ENCODE data around the gene SAMD14. TPM values are rescaled to one million over a fixed set of nuclear protein-coding genes. Genes with fewer than 3 reads are reported as not detected.

SAMD14 gene
- total RNA-seq, 6 experiments from 2014 or later = 0.50 to 3.8 (median 0.77) TPM; not detected in 1

DNA sequence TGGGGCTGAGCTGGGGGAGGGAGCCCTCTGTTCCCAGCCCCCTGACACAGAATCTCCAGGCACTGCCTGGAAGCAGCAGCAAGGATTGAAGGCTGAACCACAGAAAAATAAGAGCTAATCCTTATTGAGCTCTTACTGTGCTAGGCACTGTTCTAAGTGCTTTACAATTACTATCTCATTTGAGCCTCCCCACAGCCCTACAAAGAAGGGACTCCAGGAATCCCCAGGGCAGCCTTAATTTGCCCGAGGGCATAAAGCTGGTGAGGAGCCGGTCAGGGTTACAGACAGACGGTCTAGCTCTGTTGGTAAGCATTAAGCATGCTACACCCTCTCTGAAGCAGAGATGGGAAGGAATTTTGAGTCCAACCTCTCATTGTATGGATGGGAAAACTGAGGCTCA lies 7.0 kb downstream of the SAMD14 start:
- H3K27ac ChIP-seq = peak overlapping the region in 1 of 3 donors; percentile 24
- no peak overlapping the region for H3K4me3 ChIP-seq
- H3K9me3 ChIP-seq = no peaks in the 10 kb centered on the region
- intact Hi-C loops (cut with DNase I) = no loop called here
- 60% methylated on average over 3 of the region's 3 CpGs for WGBS (ENCODE audit: insufficient coverage, low coverage, low lambda C conversion rate, missing lambda C conversion rate)
- TF ChIP-seq POLR2A (IDR thresholded peaks at IDR 0.05) = no peak
- no peak for TF ChIP-seq CTCF (IDR thresholded peaks at IDR 0.05)
- no peak for ATAC-seq
- H3K27me3 ChIP-seq = no peaks in the 10 kb centered on the region
- no peaks in the 10 kb centered on the region for H3K4me1 ChIP-seq
- H3K36me3 ChIP-seq = no peaks in the 10 kb centered on the region
- DNase-seq = no peak

DNA sequence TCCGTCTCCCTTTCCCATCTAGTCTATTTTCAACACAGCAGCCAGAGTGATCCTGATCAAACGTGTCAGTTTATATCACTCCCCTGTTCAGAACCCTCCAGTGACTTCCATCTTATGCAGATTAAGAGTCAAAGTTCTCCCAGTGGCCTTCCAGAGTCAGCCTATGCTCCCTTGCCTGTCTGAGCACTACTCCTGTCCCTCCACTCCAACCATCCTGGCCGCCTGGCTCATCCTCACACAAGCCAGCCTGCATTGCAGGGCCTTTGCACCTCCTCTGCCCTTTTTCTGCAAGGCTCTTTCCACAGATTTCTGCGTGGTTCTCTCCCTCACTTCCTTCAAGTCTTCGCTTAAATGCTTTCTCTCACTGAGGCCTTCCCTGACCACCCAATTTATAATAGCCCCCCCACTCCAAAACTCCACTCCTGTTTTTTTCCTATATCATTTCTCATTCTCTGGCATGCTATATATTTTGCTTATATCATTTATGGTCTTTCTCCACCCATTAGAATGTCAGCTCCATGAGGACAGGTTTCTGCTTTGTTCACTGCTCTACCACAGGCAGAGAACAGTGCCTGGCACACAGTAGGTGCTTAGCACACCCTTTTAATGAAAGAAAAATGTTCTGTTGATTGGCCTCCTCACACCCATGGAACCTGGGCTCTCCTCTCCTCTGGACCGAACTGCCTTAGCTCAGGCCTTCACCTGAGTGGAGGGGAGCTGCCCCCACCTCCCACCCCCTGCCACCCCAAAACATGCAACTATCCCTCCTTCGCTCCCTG lies 9.3 kb downstream of the SAMD14 start:
- no peak for ATAC-seq
- 71% methylated on average over 5 of the region's 7 CpGs for WGBS (ENCODE audit: insufficient coverage, low coverage, low lambda C conversion rate, missing lambda C conversion rate)
- DNase-seq = no peak
- no peak overlapping the region for H3K27ac ChIP-seq
- peaks cover 0 to 13% (median 0%) of the 10 kb centered on the region in 4 donors for H3K4me1 ChIP-seq
- no peaks in the 10 kb centered on the region for H3K27me3 ChIP-seq
- H3K4me3 ChIP-seq = no peak overlapping the region
- no peaks in the 10 kb centered on the region for H3K9me3 ChIP-seq
- TF ChIP-seq POLR2A (IDR thresholded peaks at IDR 0.05) = no peak
- no peak for TF ChIP-seq CTCF (IDR thresholded peaks at IDR 0.05)
- intact Hi-C loops (cut with DNase I) = no loop called here
- H3K36me3 ChIP-seq = no peaks in the 10 kb centered on the region

GRCh38 chr17:50118828-50119218 lies 11.1 kb downstream of the SAMD14 start:
- Histone ChIP-seq H3K27ac (no peak overlapping the region), H3K36me3 (no peaks in the 10 kb centered on the region), H3K27me3 (no peaks in the 10 kb centered on the region), H3K9me3 (no peaks in the 10 kb centered on the region), H3K4me3 (no peak overlapping the region), H3K4me1 (peaks cover 0 to 13% (median 0%) of the 10 kb centered on the region in 4 donors)
- intact Hi-C loops (cut with DNase I) = loop anchor here (10.0 kb wide), 1 partner anchor 46 kb away; the partner anchor contains the start of gene SGCA (in 2 of the 2)
- no peak for DNase-seq
- WGBS (ENCODE audit: insufficient coverage, low coverage, low lambda C conversion rate, missing lambda C conversion rate) = 60% methylated on average over 1 of the region's 4 CpGs
- no peak for ATAC-seq
- no peak for TF ChIP-seq POLR2A (IDR thresholded peaks at IDR 0.05)
- TF ChIP-seq CTCF (IDR thresholded peaks at IDR 0.05) = no peak

DNA sequence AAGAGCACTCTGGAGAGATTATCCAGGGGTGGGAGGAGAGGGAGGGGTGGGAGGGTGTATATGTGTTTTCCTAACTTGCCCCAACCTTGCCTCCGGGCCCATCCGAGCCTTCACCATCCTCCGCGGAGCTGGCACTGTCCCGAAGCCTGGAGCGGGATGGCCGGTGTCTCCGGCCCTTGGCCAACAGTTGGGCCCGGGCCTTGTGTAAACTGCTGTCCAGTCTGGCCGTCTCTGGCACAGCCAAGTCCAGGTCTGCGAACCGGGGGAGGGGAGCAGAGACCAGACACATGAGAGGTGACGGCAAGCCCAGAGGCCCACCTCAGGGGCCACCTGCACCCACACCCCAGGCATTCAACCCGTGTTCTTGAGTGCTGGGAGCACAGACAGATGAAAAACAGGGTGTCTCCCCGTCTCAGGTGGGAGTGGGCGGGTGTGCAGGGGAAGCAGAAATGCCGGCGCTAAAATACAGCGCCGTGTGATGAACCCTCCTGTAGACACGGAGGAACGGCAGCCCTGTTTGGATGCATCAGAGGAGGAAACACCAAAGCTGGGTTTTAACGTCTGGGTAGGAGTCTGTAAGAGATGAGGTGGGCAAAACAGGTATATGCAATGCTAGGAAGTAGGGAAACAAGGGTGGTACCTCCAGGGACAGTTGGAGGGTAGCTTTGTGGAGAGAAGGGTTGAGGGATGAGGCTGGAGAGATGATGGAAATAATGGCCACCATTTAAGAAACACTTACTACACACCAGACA lies 11.7 kb downstream of the SAMD14 start:
- peak in 2 of 4 donors; percentile 9 to 20 for ATAC-seq
- 61% methylated on average over 12 of the region's 23 CpGs for WGBS (ENCODE audit: insufficient coverage, low coverage, low lambda C conversion rate, missing lambda C conversion rate)

More for the DNA sequence above, 11.7 kb downstream of the SAMD14 start:
- TF ChIP-seq POLR2A (IDR thresholded peaks at IDR 0.05) (no peak), CTCF (IDR thresholded peaks at IDR 0.05) (no peak)
- intact Hi-C loops (cut with DNase I) = loop anchor here (10.0 kb wide), 1 partner anchor 47 kb away; the partner anchor contains the start of gene SGCA (in 2 of the 2)
- Histone ChIP-seq H3K36me3 (no peaks in the 10 kb centered on the region), H3K4me3 (no peak overlapping the region), H3K9me3 (no peaks in the 10 kb centered on the region), H3K27me3 (no peaks in the 10 kb centered on the region), H3K27ac (no peak overlapping the region), H3K4me1 (peaks cover 0 to 13% (median 0%) of the 10 kb centered on the region in 4 donors)
- no peak for DNase-seq

Data from right lobe of liver (tissue), 6 donors.